ACC112 (cell line): ENCODE measurements around the gene ZNF415.

Experiments
- H2AFZ ChIP-seq: fragments of 200-600 bp; sonication (generic); one replicate; pipeline ENCODE4 v1.6.0; 2017; ENCODE audit warnings: antibody characterized with exemption, low read length; ENCODE audit not compliant: unreplicated experiment
- H3K27ac ChIP-seq: fragments of 200-600 bp; sonication (generic); 2 replicates; pipeline ENCODE4 v1.5.1; 2014; ENCODE audit warnings: low read depth, mild to moderate bottlenecking, antibody characterized with exemption, low read length, moderate library complexity
- H3K27me3 ChIP-seq: fragments of 200-600 bp; sonication (generic); 2 replicates; pipeline ENCODE4 v1.6.1; 2014; ENCODE audit warnings: mild to moderate bottlenecking, antibody characterized with exemption, low read length, moderate library complexity, mixed read lengths; ENCODE audit not compliant: insufficient read depth
- H3K36me3 ChIP-seq: fragments of 200-600 bp; sonication (generic); 2 replicates; pipeline ENCODE4 v1.6.1; 2016; ENCODE audit warnings: mild to moderate bottlenecking, antibody characterized with exemption, low read length, moderate library complexity, mixed read lengths; ENCODE audit not compliant: insufficient read depth
- H3K4me1 ChIP-seq: fragments of 200-600 bp; sonication (generic); one replicate; pipeline ENCODE4 v1.6.1; 2016; ENCODE audit warnings: low read length, mixed read lengths; ENCODE audit not compliant: insufficient read depth, unreplicated experiment, control insufficient read depth
- H3K4me3 ChIP-seq: fragments of 200-600 bp; sonication (generic); 2 replicates; pipeline ENCODE4 v1.5.1; 2014; ENCODE audit warnings: mild to moderate bottlenecking, low read depth, low read length
- H3K79me2 ChIP-seq: fragments of 200-600 bp; sonication (generic); one replicate; pipeline ENCODE4 v1.6.0; 2016; ENCODE audit warnings: low read length; ENCODE audit not compliant: control insufficient read depth, unreplicated experiment, insufficient read depth

Gene ZNF415

DNA sequence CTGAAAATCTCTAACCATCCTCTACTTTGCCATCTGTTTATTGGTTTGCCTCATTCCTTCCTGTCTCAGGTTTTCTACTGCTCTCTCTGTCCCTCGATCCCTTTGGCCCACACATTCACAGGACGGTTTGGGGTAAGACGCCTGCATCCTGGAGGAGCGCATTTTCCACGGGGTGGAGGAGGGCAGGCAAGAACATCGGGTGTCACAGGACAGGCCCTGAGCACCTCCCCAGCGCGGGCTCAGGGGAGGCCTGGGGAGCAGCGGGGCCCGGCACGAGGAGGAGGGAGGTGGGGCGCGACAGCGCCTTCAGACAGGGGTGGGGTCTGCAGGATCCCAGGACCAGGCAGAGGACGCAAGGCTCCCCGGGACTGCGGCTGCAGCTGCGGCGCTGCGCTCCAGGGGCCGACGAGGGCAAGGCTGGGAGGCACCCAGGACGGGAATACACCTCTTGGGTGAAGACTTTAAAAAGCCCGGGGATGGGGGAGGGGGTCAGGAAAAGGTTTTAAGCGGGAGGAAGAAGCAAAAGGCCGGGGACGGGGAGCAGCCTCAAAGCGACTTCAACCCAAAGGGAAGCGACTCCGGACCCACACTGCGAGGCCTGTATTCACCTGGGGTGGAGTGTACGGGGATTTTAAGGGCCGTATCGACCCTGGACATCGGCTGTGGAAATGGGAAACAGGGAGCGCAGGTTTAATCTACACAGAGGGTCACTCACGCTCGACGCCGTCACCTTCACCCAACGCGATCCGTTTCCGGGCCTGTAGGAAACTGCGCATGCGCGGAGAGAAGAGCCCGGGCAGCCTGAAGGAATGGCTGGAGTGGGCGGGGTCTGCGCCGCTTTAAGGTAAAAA, at the start of gene ZNF415:
ZNF415 (minus strand) TSS at position 770 of the 851 bp plus-strand sequence. CDS start 10,234 bp downstream, outside the sequence.
- peak within 1 kb of the TSS; percentile 93 for H3K4me3 ChIP-seq
- peaks cover 10% of the 10 kb centered on the region for H3K4me1 ChIP-seq
- peak within 1 kb of the TSS; percentile 75 for H2AFZ ChIP-seq
- no peaks in the 10 kb centered on the region for H3K27me3 ChIP-seq
- H3K79me2 ChIP-seq: peaks cover 15% of the 10 kb centered on the region
- H3K27ac ChIP-seq: peak within 1 kb of the TSS; percentile 38; the same call in 1 of the 2 replicates
- H3K36me3 ChIP-seq: no peaks in the 10 kb centered on the region

DNA sequence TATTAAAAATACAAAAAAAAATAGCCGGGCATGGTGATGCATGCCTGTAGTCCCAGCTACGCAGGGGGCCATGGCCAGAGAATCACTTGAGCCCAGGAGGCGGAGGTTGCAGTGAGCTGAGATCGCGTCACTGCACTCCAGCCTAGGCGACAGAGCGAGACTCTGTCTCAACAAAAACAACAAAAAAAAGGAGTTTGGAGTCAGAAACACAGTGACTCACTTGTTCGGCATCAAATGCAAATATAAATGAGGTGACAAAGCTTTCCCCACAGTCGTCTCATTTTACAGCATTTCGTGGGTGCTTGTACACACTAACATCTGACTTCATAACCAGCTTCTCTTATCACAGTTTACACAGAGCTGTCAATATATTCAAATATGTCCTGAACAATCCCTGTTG, 49.5 kb upstream of the ZNF415 start:
- H3K27ac ChIP-seq: peak overlapping the region; percentile 89

DNA sequence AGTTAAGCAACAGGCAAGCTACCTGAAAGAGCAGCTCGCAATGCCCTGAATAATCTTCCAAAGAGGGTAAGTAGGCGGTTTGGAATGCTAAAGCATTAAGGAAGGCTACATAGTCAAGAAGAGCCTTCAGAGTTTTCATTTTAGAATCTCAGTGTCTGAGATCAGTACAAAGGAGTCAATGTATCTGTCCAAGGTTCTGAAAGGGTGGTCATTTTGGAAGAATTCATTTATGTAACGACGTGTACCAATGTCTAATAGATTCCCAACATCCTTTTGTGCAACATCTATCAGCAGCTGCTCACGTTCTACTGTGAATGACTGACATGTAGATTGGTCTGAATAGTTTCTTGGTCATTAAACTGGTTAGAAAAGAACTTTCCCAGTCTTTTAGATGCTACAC, 45.3 kb upstream of the ZNF415 start:
- Histone ChIP-seq H3K36me3 (peaks cover 20% of the 10 kb centered on the region; the same call in 1 of the 2 replicates), H3K27ac (no peak overlapping the region), H2AFZ (no peak overlapping the region), H3K79me2 (no peaks in the 10 kb centered on the region), H3K4me1 (peaks cover 7% of the 10 kb centered on the region), H3K4me3 (no peak overlapping the region), H3K27me3 (no peaks in the 10 kb centered on the region)

More for the DNA sequence above, 49.5 kb upstream of the ZNF415 start:
- no peaks in the 10 kb centered on the region for H3K79me2 ChIP-seq
- peaks cover 16% of the 10 kb centered on the region for H3K4me1 ChIP-seq
- H3K4me3 ChIP-seq: no peak overlapping the region
- H2AFZ ChIP-seq: no peak overlapping the region
- no peaks in the 10 kb centered on the region for H3K27me3 ChIP-seq
- peaks cover 18% of the 10 kb centered on the region; the same call in 1 of the 2 replicates for H3K36me3 ChIP-seq

DNA sequence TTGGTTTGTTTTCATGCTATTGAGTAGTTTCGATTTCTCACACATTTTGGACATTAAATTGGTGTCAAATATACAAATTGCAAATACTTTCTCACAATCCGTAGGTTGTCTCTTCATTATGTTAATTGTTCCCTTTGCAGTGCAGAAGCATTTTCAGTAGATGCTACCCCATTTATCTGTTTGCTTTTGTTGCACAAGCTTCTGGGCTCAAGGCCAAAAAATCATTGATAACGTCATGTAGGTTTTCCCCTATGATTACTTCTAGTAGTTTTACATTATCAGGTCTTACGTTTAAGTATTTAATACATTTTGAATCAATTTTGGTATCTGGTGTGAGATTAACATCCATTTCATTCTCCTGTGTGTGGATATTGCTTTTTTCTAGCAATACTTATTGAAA, 40.2 kb upstream of the ZNF415 start:
- Histone ChIP-seq H3K27ac (no peak overlapping the region), H3K36me3 (0 out of 2 replicates have a peak, but pooled peaks cover 2% of the 10 kb centered on the region), H3K4me1 (no peaks in the 10 kb centered on the region), H3K4me3 (no peak overlapping the region), H2AFZ (no peak overlapping the region), H3K27me3 (no peaks in the 10 kb centered on the region), H3K79me2 (no peaks in the 10 kb centered on the region)

DNA sequence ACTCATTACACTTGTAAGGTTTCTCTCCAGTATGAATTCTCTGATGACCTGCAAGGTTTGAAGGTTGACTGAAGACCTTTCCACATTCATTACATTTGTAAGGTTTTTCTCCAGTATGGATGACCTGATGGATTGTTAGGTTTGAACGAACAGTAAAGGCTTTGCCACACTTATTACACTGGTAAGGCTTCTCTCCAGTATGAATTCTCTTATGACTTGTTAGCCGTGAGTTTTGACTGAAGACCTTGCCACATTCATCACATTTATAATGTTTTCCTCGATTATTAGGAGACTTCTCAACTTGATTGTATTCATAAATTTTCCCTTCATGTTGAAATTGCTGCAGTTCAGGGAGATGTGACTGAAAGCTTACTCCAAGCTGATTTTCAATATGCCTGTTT, 33.0 kb upstream of the ZNF415 start:
- H3K27me3 ChIP-seq: no peaks in the 10 kb centered on the region
- H3K36me3 ChIP-seq: peaks cover 14% of the 10 kb centered on the region
- H3K4me1 ChIP-seq: no peaks in the 10 kb centered on the region
- H3K27ac ChIP-seq: no peak overlapping the region
- H2AFZ ChIP-seq: no peak overlapping the region
- no peak overlapping the region for H3K4me3 ChIP-seq
- H3K79me2 ChIP-seq: no peaks in the 10 kb centered on the region

DNA sequence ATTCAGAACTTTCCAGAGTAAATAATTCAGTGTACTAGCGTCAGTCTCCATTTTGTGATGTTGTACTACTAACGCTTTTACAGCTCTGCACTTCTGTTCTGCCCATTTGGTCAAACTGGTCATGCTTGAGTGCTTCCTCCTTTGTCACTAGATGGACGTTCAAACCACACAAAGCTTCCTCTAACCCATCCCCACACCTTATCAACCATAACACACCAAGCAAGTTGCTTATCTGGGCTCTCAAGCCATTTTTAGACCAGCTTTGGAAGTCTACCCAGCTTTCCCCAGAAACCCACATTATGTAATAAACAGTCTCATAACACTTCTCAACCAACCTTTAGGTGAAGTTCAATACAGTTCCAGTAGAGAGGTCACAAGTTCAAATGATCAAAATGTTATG, 28.4 kb upstream of the ZNF415 start:
- H3K27me3 ChIP-seq: no peaks in the 10 kb centered on the region
- peaks cover 12% of the 10 kb centered on the region for H3K36me3 ChIP-seq
- H3K4me3 ChIP-seq: no peak overlapping the region
- H3K79me2 ChIP-seq: peaks cover 16% of the 10 kb centered on the region
- no peak overlapping the region for H2AFZ ChIP-seq
- peaks cover 4% of the 10 kb centered on the region for H3K4me1 ChIP-seq
- H3K27ac ChIP-seq: no peak overlapping the region

DNA sequence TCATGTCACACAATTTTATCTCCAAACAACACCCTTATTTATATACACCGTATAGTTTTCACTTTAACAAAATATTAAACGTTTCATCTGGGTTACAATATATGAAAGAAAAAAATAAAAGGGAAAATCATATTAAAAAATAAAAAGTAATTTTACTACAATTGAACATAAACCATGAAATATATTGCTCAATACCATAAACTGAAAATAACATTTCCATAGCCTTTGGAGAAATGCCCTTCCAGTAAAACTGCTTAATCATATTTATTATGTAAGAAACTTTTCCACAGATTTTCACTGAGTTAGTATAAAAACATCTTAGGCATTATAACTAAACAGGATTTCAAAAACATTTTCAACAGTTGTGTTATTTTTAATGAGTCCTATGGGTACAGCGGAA, 27.6 kb upstream of the ZNF415 start:
- H3K4me3 ChIP-seq: no peak overlapping the region
- peaks cover 4% of the 10 kb centered on the region for H3K4me1 ChIP-seq
- H2AFZ ChIP-seq: no peak overlapping the region
- peaks cover 18% of the 10 kb centered on the region for H3K79me2 ChIP-seq
- H3K27ac ChIP-seq: no peak overlapping the region
- no peaks in the 10 kb centered on the region for H3K27me3 ChIP-seq
- H3K36me3 ChIP-seq: peaks cover 7% of the 10 kb centered on the region

DNA sequence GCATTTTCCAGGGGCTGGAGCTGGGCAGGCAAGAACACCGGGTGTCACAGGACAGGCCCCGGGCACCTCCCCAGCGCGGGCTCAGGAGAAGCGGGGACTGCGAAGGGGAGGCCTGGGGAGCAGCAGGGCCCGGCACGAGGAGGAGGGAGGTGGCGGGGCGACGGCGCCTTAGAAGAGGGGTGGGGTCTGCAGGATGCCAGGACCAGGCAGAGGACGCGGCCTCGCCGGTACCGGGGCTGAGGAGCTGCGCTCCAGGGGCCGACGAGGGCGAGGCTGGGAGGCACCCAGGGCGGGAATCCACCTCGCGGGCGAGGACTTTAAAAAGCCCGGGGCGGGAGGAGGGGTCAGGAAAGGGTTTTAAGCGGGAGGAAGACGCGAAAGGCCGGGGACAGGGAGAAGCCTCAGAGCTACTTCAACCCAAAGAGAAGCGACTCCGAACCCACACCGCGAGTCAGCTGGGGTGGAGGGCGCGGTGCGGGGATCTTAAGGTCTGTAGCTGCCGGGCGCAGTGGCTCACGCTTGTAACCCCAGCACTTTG, 25.5 kb upstream of the ZNF415 start:
- H3K27me3 ChIP-seq: no peaks in the 10 kb centered on the region
- H3K27ac ChIP-seq: no peak overlapping the region; the same call in 1 of the 2 replicates
- H3K4me3 ChIP-seq: peak overlapping the region; percentile 90
- H3K36me3 ChIP-seq: peaks cover 3% of the 10 kb centered on the region; the same call in 1 of the 2 replicates
- peak overlapping the region; percentile 68 for H2AFZ ChIP-seq
- H3K4me1 ChIP-seq: peaks cover 4% of the 10 kb centered on the region
- H3K79me2 ChIP-seq: peaks cover 22% of the 10 kb centered on the region

DNA sequence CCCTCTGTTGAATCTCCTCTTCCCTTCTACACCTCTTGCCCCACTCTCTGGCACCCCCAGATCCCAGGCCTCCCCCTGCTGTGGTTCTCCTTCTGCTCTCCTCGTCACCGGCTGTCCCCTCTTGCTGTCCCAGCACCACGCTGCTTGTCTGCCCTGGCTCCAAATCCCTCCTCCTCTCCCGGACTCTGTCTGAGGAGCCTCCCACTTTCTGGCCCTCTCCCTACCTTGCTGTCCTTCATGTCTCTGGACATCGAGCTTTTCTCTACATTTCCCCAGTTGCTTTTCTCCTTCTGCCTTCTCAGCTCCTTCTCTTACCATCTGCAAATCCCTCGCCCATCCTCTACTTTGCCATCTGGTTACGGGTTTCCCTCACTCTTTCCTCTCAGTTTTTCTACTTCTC, 24.9 kb upstream of the ZNF415 start:
- H2AFZ ChIP-seq: no peak overlapping the region
- H3K4me3 ChIP-seq: peak overlapping the region; percentile 90
- peaks cover 4% of the 10 kb centered on the region for H3K4me1 ChIP-seq
- H3K79me2 ChIP-seq: peaks cover 22% of the 10 kb centered on the region
- H3K27ac ChIP-seq: no peak overlapping the region
- H3K27me3 ChIP-seq: no peaks in the 10 kb centered on the region
- peaks cover 7% of the 10 kb centered on the region for H3K36me3 ChIP-seq

DNA sequence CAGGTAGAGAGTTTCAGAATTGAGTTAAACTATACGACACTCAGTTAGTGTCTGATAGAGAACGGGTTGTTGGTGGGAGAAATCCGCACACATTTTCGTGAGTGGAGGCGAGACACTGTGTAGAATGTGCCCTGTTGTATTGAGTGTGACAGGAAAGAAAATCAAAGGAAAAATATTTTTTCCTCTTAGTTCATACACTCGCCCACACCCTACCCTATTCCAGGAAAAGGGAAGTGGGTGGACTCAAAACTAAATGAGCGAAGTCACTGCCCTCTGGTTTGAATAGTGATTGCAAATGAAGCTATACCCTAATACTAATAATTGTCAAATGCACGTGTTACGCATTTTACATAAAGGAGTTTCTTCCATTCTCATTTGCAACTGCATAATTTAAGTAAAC, 24.1 kb upstream of the ZNF415 start:
- Histone ChIP-seq H3K79me2 (peaks cover 22% of the 10 kb centered on the region), H3K4me3 (peak overlapping the region; percentile 90)

DNA sequence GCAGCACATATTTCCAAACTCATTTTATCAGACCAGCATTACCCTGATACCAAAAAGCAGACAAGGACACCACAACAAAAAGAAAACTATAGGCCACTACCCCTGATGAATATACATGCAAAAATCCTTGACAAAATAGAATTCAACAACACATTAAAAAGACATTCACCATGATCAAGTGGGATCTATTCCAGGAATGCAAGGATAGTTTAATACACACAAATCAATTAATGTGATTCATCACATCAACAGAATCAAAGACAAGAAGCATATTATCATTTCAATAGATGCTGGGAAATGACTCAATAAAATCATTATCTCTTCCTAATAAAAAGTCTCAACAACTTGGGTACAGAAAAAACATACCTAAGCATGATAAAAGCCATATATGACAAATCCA, 14.9 kb upstream of the ZNF415 start:
- no peaks in the 10 kb centered on the region for H3K27me3 ChIP-seq
- H3K36me3 ChIP-seq: peaks cover 62% of the 10 kb centered on the region
- no peak overlapping the region for H3K4me3 ChIP-seq
- H3K4me1 ChIP-seq: no peaks in the 10 kb centered on the region
- H3K27ac ChIP-seq: no peak overlapping the region
- no peak overlapping the region for H2AFZ ChIP-seq
- H3K79me2 ChIP-seq: peaks cover 6% of the 10 kb centered on the region

More for the DNA sequence above, 24.1 kb upstream of the ZNF415 start:
- Histone ChIP-seq H3K27ac (no peak overlapping the region), H2AFZ (no peak overlapping the region), H3K4me1 (peaks cover 4% of the 10 kb centered on the region), H3K36me3 (peaks cover 7% of the 10 kb centered on the region), H3K27me3 (no peaks in the 10 kb centered on the region)
